ES-I3 (cell line): ENCODE measurements around the gene BUD31.
"Not testable (repeated sequence)": the region's sequence is repeated elsewhere in the genome, so short reads cannot be mapped to it uniquely, and the experiment has no call there.

Experiments
- H3K36me3 ChIP-seq: 2 replicates; pipeline ENCODE4 v1.6.1; 2013; ENCODE audit warnings: mild to moderate bottlenecking, low read length, control low read depth, moderate library complexity; ENCODE audit not compliant: insufficient read depth
- H3K4me1 ChIP-seq: 2 replicates; pipeline ENCODE4 v1.6.1; 2013; ENCODE audit warnings: mild to moderate bottlenecking, control low read depth, low read length; ENCODE audit not compliant: insufficient read depth
- H3K9ac ChIP-seq: 2 replicates; pipeline ENCODE4 v1.6.1; 2013; ENCODE audit warnings: low read depth, mild to moderate bottlenecking, low read length, moderate library complexity
- H3K9me3 ChIP-seq: 2 replicates; pipeline ENCODE4 v1.6.1; 2013; ENCODE audit warnings: mild to moderate bottlenecking, low read length, moderate library complexity; ENCODE audit not compliant: control insufficient read depth, insufficient read depth

The BUD31 gene

DNA sequence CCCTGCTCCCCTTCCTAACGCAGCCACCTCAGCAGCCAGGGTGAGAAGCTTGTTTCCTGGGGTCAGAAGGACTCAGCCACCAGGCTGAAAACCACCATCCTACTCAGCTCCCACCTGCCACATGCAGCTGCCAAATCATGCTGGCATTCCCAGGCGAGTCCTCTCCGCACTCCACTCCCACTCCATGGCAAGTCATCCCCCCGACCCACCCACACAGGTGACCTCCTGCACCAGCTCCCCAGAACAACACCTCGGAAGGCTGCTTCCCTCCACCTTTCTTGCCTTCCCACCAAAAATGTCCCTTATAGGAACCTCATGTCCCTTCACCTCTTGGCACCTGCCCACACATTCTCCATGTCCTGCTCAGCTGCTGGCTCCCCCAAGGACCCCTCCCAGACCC is 5.0 kb upstream of the BUD31 start:
- Histone ChIP-seq H3K9ac (no peak overlapping the region), H3K9me3 (no peaks in the 10 kb centered on the region), H3K36me3 (peaks cover 32% of the 10 kb centered on the region; the same call in 1 of the 2 replicates)

DNA sequence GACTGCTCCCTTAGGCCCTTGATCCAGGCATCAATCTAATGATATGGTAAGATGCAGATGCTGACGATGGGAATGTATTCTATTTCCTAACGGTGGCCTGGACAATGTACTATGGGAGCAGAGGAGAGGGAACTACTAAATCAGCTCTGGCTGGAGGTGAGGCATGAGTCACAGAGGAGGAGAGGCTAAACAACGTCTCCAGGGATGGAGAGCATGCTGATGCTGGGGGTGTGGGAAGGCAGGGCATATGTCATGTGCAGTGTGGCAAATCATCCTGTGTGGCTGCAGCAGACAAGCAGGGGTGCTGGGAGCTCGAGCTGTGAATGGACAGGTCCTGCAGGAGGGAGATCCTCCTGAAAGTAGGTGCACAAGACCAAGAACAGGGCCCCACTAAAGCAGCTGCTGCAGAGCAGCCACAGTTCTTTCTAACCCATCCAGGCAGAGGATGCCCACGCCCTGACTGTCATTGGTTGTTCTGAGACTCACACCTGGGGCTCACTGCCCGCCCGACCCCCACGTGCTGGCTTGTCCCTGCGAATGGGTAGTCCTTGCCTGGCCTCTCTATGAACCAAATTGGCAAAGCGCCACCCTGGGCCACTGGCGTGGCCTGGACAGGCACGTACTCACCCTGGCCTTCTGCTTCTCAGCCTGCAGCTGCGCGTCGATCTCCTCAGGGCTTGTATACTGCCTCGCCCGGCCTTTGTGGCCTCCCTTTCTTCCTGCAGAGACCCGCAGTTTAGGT is 4.4 kb upstream of the BUD31 start:
- no peaks in the 10 kb centered on the region for H3K9me3 ChIP-seq
- H3K4me1 ChIP-seq: peaks cover 10% of the 10 kb centered on the region; the same call in 1 of the 2 replicates
- H3K9ac ChIP-seq: no peak overlapping the region
- H3K36me3 ChIP-seq: peaks cover 32% of the 10 kb centered on the region; the same call in 1 of the 2 replicates

More for the DNA sequence above, 5.0 kb upstream of the BUD31 start:
- H3K4me1 ChIP-seq: peaks cover 10% of the 10 kb centered on the region; the same call in 1 of the 2 replicates

DNA sequence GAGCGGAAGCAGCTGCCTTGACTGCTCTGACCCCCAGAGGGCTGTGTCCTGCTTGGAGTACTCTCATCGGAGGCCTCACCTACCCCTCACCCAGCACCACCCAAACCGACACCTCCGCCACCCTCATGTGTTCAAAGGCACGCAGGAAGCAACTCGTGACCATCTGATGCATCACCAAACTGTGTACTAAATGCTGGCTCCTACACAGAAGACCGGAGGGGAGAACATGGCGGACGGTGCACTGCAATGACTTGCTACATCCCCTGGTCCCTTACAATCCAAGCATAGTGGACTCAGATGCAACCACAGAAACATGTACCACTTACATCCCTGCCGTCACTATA is 3.8 kb upstream of the BUD31 start:
- peaks cover 30% of the 10 kb centered on the region; the same call in 1 of the 2 replicates for H3K36me3 ChIP-seq
- H3K9me3 ChIP-seq: no peaks in the 10 kb centered on the region
- peaks cover 10% of the 10 kb centered on the region; the same call in 1 of the 2 replicates for H3K4me1 ChIP-seq
- H3K9ac ChIP-seq: no peak overlapping the region

DNA sequence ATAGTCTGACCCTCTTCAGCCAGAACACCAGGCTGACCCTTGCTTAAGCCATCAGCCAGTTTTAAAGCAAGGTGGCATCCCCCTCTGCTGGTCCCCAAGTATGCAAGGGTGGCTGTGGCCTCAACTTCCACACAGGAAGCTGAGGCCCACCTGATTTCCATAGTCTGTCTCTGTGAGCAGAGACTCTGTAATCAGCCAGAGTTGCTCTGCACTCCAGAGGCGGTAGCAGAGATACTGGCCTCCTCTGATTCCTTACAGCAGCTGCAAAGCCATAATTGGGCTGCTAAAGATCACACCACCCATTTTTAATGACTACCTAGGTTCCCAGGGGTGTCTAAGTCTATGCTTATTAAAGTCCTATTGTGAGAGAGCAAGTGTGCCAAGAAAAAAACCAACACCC is 2.2 kb upstream of the BUD31 start:
- no peak overlapping the region for H3K9ac ChIP-seq
- peaks cover 10% of the 10 kb centered on the region; the same call in 1 of the 2 replicates for H3K4me1 ChIP-seq
- no peaks in the 10 kb centered on the region for H3K9me3 ChIP-seq
- H3K36me3 ChIP-seq: peaks cover 24% of the 10 kb centered on the region

DNA sequence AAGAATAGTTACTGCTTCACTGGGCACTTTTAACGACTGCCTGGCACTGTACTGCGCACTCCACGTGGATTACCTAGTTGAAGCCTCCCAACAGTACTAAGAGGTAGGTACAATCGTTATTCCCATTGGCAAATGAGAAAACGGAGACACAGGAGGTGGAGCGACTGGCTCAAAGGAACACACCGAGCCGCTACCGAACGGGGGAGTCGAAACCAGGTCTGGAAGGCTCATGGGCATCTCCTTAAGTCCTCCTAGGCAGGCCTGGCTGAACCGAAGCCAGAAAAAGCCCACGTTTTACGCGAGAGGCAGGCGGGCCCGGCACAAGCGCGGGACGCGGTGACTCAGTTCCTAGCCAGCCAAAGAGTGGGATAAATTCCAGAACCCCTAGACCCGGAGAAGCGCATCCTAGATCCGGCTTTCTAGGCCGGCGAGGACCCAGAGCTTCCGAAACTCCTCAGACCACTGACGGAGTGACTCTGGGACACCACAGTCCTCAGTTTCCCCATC is 844 bp upstream of the BUD31 start:
- Histone ChIP-seq H3K9ac (peak overlapping the region; percentile 86), H3K9me3 (no peaks in the 10 kb centered on the region), H3K4me1 (peaks cover 10% of the 10 kb centered on the region; the same call in 1 of the 2 replicates), H3K36me3 (peaks cover 19% of the 10 kb centered on the region)

DNA sequence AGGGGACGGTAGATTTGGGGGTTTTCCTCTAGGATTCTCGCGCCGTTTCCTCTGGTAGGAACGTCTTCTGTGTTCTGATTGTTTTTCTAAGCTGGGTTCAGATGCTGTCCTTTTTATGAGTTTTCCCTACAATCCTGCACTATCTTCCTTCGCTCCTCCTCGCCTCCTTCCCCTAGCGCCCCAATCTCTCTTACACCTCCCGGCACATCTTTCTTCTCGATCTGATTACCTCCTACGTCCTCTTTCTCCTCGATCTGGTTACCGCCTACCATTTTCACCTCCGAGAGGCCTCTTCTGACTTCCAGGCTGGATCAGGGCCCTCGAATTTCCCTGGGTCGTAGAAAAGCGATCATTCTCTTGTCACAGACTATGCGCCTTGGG is 413 bp downstream of the BUD31 start:
- Histone ChIP-seq H3K9me3 (no peaks in the 10 kb centered on the region), H3K4me1 (peaks cover 10% of the 10 kb centered on the region; the same call in 1 of the 2 replicates), H3K36me3 (peaks cover 19% of the 10 kb centered on the region), H3K9ac (peak overlapping the region; percentile 86)

DNA sequence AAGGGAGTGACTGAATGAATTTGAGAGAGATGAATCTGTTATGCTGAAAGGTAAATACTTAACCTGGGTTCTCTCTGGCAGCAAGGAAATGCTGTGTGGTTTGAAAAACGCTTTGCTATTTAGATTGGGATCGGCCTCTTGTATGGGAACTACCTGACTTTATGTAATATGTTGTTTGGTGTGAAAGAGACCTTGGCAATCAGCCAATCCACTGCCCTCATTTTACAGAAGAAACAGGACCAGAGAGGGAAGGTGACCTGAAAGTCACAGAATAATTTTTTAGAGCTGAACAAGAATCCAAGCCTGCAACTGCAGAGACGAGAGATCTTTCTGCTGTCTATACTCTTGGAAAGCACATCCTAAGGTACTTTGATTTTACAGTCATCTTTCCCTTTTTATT is 1.0 kb downstream of the BUD31 start:
- Histone ChIP-seq H3K9me3 (no peaks in the 10 kb centered on the region), H3K9ac (peak overlapping the region; percentile 86), H3K4me1 (peaks cover 10% of the 10 kb centered on the region; the same call in 1 of the 2 replicates), H3K36me3 (peaks cover 21% of the 10 kb centered on the region)

DNA sequence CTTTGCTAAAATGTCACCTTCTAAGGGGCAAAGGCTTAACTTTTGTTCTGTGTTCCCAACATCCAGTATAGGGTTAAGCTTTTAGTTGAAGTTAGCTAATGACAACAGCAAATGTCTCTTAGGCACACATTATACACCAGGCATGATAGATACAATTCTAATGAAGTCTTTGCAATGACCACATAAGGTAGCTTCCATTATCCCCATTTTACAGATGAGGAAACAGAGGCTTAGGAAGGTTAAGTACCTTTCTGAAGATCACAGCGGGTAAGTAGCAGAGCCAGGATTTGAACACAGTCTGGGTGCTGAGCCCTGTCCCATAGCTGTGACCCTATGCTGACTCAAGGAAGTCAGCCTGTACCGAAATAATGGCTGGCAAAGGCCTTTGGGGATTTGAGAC is 1.9 kb downstream of the BUD31 start:
- no peak overlapping the region; the same call in 1 of the 2 replicates for H3K9ac ChIP-seq
- H3K36me3 ChIP-seq: peaks cover 22% of the 10 kb centered on the region

DNA sequence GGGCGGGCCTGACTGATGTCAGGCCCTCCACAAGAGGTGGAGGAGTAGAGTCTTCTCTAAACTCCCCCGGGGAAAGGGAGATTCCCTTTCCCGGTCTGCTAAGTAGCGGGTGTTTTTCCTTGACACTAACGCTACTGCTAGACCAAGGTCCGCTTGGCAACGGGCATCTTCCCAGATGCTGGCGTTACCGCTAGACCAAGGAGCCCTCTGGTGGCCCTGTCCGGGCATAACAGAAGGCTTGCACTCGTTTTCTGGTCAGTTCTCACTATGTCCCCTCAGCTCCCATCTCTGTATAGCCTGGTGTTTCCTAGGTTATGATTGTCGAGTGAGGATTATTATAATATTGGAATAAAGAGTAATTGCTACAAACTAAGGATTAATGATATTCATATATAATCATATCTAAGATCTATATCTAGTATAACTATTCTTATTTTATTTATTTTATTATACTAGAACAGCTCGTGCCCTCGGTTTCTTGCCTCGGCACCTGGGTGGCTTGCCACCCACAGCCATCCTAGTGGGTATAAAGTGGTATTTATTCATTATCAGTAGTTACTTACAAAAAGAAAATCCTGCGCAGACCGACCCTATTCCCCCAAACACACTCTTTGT is 6.9 kb downstream of the BUD31 start:
- H3K36me3 ChIP-seq: peaks cover 47% of the 10 kb centered on the region
- not testable (repeated sequence) for H3K9ac ChIP-seq, H3K4me1 ChIP-seq

More for the DNA sequence above, 1.9 kb downstream of the BUD31 start:
- peaks cover 10% of the 10 kb centered on the region; the same call in 1 of the 2 replicates for H3K4me1 ChIP-seq
- no peaks in the 10 kb centered on the region for H3K9me3 ChIP-seq

DNA sequence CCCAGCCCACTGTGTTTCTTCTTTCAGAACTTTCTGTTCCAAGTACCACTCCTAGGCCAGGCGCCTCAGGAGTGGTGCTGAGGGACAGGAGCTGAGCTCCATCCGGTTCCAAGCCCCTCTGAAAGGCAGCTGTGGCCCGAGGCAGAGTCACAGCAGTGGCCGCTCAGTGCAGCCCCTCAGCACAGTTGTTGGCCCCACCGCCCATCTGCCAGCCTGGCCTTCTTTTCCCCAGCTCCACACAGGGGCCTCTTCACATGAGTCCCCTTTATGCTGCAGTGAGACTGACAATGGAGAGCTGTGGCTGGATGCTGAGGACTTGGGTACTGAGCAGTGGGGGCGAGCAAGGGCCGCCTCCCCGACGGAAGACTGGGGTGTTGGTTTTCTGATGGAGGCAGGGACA is 9.5 kb downstream of the BUD31 start:
- Histone ChIP-seq H3K36me3 (peaks cover 37% of the 10 kb centered on the region), H3K9ac (no peak overlapping the region), H3K4me1 (no peaks in the 10 kb centered on the region), H3K9me3 (no peaks in the 10 kb centered on the region)

More for the DNA sequence above, 6.9 kb downstream of the BUD31 start:
- not testable (repeated sequence) for H3K9me3 ChIP-seq

DNA sequence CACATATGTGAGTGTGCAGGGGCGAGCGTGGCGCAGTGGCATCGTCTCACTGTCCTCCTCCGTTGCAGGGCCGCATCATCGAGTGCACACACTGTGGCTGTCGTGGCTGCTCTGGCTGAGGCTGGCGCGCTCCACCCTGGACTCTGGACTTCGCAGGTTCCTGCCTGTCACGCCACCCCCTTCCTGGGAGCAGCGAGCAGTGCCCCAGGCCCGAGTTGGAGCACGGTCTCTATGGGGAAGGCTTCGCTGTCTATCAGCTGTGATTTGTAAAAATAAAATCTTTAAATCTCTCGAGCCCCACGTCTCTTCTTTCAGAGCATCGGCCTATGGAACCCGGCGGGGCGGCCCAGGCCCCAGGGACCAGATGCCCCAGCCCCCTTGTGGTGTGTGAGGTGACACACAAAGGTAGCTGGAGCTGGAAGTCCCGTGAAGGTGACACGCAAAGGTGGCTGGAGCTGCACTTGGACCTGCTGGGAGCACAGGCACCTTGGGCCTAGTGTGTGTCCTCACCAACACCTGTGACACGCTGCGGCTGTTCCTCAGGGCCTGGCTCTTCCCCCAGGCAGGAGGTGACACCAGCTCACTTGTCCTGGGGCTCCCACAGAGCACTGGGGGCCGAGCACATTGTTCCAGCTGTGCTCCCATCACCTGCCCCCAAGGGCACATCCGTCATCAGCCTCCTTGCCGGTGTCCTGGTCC is 10.7 kb downstream of the BUD31 start:
- Histone ChIP-seq H3K9me3 (no peaks in the 10 kb centered on the region), H3K9ac (no peak overlapping the region), H3K4me1 (no peaks in the 10 kb centered on the region), H3K36me3 (peaks cover 36% of the 10 kb centered on the region)

DNA sequence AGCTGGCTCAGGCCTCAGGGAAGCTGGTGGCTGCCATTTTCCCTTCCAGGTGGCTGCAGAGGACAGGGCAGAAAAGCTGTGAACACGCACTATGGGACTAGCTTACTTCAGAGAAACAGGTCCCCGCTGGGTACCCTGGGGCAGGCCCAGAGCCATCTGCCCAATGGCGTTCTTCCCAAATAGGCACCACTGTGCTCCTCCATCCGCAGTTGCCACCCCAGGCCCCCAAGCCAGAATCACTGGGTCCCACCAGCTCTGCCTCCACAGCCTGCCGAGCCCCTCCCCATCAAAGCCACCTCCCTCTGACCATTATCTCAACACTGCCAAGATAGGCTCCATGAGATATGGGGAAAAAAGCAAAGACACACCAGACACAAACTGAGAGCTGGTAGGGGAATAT is 11.4 kb downstream of the BUD31 start:
- no peaks in the 10 kb centered on the region for H3K9me3 ChIP-seq
- H3K9ac ChIP-seq: no peak overlapping the region
- H3K4me1 ChIP-seq: no peaks in the 10 kb centered on the region
- H3K36me3 ChIP-seq: peaks cover 32% of the 10 kb centered on the region

DNA sequence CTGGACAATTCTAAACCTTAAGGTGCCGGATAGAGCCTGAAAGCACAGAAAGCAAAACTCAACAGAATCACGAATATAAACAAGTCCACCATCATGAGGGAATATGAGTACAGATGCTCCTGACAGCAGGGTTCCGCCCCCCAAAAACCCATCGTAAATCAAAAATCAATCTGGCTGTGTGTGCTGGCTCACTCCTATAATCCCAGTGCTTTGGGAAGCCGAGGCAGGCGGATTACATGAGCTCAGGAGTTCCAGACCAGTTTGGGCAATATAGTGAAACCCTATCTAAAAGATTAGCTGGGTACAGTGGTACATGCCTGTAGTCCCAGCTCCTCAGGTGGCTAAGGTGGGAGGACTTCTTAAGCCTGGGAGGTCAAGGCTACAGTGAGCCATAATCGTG is 12.2 kb downstream of the BUD31 start:
- Histone ChIP-seq H3K9ac (no peak overlapping the region), H3K36me3 (peaks cover 30% of the 10 kb centered on the region), H3K9me3 (no peaks in the 10 kb centered on the region), H3K4me1 (no peaks in the 10 kb centered on the region)

DNA sequence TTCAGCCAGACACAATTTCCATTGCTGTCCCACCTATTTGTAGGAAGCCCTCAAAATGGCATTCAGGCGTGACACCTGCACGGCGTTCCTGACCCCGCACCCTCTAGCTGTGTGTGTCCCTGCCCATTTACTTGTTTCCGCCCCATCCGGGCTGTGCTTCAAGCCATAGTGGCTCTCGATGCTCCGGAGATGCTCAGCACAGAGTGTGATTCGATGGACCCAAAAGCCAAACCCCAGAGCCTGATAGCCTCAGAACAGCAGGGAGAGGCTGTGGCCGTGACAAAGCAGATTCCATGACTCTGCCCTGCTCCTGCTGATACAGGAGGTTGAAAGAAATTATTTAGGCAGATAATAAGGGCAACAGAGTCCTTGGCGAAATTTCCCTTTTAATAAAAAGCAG is 13.4 kb downstream of the BUD31 start:
- Histone ChIP-seq H3K9me3 (no peaks in the 10 kb centered on the region), H3K9ac (no peak overlapping the region), H3K4me1 (no peaks in the 10 kb centered on the region), H3K36me3 (peaks cover 21% of the 10 kb centered on the region)
